HG03521 (cell line): ENCODE measurements around the gene ZIC4.

ENCODE experiments used
- ATAC-seq: cut with Tn5 transposase; IDR thresholded peaks from one replicate; pipeline ENCODE4 v1.9.1; 2021; ENCODE audit warnings: mild to moderate bottlenecking, moderate library complexity; ENCODE audit not compliant: unreplicated experiment

The ZIC4 gene

DNA sequence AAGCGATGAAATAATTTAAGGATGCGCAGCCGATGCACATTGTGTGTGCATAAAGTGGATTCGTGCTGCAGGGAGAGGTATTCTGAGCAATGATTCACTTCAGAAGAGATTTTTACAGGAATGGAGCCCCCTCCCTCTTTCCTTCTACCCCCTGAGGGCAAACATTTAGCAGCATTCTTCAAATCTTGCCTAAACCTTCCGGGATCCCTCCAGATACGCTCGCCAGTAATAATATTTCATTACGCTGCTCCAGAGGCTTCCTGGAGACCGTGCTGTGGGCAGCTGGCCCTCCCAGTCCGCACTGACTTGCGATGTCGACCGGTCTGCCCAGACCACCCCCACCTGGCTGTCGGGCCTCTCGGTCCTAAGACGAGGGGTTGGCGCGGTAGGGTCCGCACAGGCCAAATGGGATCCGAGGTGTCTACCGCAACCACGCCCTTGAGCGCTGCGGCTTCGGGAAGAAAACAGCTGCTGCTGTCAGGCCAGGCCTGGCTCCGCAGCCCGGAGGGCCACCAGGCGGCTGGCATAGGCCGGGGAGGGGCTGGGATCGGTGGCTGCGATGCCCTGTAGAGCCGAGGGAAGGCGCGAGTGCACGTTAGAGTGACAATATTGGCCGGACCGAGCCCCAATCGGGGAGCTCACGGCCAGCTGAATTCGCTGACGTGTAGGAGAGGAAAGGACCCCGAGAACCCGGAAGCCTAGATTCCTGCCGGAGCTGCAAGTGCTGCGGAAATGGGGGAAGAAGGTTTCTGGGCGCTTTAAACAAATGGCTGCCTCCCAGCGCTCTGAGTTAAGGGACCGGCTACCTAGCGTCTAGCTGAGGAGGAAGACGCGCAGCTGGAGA is 14.3 kb downstream of the ZIC4 start:
- no peak for ATAC-seq

DNA sequence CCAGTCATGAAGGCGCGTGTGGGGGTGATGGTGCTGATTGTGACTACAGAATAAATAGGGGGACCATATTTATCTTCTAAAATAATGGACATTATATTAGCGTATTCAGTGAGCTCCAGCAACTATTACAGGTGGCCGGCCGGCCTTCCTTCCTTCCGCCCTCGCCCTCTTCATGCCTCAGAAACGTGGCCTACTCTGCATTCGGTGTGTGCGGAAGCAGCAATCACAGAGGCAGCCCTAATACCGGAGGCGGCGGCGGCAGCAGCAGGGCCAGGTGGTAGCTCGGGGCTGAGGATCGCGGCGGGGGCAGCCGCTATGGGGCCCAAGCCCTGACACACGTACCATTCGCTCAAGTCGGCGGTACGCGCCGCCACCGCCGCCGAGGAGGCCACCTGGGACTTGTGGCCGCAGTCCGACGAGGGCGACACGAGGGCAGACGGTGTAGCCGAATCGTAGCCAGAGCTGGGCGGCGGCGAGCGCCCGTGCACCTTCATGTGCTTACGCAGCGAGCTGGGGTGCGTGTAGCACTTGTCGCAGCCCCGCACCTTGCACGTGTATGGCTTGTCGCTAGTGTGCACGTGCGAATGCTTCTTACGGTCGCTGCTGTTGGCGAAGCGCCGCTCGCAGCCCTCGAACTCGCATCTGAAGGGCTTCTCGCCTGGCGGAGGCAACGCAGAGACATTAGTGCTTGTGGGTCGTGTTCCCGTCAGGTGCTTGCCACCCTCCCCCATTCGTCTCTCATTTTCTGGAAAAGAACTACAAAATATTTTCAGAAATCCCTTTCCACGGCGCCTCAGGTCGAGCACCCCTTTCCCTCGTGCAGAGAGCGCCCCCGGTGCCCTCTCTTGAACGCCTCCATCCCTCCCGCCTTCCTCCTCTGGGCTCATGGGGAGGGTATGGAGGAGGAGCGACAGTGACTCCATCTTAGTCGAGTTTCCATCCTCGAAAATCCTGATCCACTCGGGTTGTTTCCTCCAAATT is 15.5 kb downstream of the ZIC4 start:
- ATAC-seq, result no peak

DNA sequence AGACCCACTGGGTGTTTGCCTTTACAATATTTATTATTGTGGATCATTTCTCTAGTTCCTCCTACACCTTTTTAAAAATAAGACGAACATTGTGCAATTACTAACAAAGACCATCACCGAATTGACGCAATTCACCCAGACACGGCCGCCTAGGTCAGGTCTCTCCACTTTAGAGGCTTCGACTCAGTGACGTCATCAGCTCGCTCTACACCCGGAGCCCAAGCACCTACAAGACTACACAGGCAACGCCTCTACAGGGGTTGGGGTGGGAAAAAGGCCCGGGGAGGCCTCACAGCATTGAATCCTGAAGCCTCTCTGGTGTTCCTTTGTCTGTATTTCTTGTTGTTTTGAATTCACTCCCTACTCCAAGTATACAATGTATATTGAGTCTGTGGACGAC is 16.6 kb downstream of the ZIC4 start:
- ATAC-seq, result no peak

DNA sequence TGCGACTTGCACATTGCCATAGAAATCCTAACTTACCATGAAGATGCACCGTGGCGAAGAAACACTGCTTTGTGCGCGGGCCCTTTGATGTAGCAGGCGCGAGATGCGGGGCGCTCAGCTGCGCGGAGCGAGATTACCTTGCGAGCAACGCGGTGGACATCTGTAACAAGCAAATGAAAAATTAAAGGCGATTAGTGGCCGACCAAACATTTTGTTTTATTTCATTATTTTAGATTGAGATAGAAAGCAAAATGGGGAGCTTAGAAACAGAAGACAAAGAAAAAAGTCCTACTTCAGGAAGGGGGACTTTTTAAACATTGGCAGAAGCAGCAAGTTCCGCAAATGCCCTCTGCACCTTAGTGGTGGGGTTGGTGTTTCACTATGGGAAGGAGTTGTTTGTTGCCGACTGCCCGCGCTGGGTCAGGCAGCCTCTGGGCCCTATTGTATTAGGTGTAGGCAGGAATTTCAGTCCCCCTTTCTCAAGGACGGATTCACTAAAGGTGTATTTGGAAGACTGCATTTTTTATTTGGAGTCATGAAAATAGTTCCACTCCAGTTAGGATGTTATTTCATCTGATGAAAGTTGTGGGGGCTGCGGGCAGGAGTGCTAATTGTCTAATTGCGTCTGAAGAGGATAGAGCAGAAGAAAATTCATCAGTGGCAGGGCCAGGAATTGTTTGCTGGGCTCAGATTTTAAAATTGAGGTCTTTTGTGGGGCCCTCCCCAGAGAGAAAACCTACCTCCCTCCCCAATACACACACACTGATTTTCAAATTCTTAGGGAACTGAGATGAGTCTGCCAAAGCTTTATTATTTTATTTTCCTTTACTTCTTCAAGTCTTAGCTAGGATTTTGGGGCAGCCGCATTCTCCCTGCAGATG is 17.4 kb downstream of the ZIC4 start:
- ATAC-seq, result no peak

DNA sequence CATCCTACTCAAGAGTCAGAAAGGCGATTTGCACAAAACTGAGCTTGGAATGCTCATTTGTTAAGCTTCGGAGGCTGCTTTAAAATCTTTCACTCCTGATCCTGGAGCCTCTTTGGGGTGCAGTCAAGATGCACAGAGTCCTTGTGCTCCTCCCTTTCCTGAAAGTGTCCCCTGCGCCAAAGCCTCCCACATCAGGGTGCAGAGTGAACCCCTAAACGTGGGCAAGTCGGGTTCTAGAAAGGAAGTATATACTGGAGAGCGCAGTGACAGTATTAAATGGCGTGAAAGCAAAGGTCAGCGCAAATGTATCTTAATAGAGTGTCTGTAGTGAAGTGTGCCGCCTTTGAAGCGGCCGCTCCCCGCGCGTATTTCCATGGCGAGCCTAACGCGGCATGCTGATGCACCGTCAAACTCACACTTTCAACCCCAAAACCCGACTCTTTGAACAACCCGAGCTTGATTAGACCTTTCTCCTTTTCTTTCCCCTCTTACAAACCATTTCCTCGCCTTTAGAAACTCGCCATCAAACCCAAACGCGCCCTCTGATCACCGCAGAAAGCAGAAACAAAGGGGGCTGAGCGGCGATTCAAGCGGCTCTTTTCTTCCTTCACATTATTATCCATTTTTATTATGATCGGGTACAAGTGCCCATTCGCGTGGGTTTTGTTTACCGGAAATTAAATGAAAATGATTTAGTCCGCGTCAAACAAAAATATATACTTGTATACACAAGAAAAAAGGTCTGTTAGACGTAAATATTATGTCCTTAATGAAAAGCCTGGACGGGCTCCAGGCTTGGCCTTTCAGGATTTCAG is 18.3 kb downstream of the ZIC4 start:
- no peak for ATAC-seq

DNA sequence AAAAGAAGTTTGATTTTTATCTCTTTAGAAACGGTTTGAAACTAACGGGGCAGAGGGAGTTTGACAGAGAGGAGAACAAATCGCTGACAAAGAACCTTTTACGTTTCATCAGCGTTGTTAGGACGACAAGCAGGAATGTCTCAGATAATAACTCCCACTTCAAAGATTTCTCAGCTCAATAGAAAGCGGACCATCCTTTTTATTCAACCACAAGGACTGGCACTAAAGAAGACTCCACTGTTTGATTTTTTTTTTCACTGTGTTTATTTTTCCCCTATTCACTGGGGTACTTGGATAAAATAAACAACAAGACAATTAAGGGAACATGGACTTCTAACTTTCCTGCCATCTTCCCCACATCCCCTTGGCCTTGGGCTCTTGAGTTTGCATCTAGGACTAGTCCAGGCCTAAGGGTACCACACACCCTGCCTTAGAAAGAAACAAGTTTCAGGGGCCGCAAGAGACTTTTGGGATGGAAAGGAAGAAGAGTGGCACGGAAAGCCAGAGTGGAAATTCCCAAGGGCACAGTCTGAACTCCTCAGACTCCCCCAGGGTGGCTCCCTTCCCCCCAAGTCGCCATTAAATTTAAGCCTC is 19.0 kb downstream of the ZIC4 start:
- ATAC-seq, result no peak

DNA sequence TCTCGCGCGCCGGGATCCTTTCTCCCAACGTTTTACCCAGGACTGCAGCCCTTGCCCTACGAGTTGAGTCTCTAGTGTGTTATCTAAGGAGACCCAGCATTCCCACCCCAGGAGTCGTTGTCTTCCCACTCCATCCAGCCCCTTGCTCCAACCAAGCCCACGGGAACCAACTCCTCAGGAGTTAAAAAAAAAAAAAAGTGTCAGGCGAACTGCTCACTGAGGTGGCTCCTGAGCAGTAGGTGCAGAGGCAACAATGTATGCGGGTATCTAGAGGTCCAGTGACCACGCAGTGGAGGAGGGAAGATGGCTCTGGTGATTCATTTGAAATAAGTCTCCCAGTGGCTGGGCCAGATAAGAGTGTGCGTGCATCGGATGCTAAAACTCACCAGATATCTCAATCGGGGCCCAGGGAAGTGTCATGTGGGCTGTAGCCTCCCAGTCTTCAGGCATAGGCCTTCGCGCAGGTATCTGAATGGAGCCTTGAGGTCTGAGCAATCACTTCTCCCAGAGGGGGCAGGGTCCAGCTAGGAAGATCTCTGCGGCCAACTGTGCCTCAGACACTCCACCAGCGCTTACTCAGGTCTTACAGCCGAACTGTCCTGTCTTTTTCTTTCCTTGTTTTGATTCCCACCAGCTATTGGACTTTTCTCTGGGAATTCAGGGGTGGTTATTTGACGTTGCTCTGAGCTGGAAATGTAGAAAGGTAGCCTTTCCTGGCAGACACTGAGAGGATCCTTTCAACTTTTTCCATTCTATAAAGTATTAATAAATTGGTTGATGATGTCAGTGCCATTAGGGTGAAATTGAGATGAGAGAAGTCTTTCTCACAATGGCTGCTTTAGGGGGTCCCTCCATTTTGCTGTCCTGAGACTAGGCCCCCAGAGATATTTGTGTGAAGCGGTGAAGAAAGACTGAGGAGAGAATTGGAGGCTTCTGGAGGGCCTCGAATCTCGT is 21.0 kb downstream of the ZIC4 start:
- ATAC-seq, result no peak

DNA sequence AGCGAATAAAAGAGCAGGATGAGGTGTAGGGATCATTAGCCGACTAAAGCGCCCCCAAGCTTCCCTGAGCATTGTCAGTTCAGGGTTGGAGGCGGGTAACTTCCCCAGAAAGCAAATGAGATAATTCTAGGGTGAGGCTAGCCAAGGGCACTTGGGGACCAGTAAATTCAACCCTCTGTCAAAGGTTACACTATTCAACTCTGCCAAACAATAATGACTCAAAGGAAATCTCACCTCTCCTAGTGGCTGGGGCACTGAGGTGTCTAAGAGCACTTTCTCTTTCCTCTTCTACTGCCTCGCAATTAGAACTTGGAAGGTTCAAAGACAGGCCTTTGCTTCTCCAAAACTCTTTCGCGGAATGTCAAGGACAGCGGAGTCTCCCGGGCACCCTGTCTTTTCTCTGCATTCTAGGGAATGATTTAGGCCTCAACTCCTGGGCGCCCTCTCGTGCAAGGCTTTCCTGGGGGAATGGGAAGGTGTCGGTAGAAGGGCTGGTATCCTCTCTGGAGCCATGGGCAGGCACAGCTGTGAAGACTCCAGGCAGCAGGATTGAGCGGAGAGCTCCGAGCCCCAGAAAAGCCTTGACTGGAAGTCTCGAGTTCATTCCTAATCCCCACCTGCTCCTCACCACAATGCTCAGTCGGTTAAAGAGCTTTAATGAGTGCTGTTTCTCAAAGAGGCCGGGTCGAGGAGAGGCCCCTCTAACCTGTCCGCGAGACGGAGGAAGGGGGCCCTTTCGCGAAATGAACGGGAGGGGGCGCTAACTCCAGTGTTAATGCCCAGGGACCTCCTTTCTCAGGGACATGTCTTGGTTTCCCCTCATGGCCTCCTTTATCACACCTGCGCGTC is 21.9 kb downstream of the ZIC4 start:
- ATAC-seq, result no peak

DNA sequence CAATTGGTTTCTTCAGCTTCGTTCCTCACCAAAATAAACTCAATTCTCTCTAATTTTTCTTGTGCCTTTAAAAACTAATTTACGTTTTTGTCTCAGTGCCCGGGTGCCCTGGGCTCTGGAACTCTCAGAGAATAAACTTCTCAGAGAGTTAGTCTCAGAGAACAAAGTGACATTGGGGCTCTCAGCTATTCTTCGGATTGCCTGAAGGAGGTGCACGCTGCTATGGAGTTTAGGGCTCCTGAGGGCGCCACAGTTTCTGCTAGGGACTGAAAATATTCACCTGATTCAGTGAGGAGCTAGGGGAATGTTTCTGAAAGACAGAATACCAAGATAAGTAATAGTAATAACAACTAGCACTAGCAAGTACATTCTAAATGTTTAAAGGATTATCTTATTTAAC is 22.7 kb downstream of the ZIC4 start:
- ATAC-seq, result no peak

DNA sequence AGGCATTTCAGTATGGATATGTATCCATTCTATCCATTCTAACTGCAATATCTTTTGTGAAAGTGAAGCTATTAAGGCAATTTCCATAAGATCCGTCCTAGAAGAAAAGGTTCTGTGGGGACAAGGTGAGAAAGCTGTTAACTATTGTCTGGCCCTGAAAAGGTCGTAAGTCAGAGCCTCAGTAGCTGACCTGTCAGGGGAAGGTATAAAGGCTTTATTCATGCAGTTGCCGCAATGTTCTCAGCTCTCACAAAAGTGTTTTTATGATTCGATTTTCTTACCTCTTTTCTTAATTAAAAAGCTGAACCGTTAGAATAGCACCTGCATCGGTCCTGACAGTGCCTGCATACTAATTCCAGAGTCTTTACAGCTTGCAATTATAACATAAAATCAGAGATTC is 24.7 kb downstream of the ZIC4 start:
- no peak for ATAC-seq

DNA sequence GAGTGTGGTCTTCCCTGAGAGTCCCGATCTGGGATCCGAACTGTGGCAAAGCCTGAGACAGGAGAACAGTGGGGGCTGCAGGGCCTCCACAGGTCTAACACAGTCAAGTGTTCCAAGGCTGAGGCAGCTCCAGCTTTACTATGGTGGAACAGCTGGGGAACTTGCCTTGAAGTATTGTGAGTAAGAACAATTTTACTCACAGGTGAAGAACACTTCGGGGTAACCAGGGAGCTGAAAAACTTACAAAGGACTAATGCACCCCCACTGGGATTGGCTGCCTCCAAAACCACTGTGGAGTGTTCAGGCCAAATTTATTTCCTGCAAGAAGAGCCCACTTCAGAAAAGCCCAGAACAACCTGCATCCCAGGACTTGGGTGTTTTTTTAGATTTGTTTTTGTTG is 25.4 kb downstream of the ZIC4 start:
- no peak for ATAC-seq

DNA sequence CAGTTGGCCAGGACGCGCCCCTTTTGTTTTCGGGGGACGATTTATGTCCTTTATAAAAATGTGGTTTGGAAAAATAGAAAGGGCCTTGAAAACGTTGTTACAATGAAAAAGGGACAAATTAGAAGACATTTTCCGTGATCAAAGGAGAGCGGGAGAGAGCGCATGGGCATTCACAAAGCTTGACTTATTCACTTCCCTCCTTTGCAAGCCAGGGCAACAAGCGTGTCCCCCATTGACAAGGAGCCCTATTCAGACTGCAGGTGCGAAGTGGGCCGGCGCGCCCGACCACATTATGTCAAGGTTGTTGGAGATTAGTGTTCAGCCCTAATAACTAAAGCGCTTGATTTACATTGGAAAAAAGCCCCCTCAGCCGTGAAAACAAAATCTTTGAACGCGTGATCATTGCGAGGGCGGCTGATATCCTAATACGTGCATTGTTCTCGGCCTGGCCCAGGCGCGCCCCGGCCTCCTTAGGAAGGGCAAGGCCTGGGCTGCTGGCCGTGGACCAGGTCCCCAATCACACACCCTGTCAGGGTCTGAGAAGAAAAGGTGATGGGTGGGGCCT is 25.9 kb downstream of the ZIC4 start:
- ATAC-seq, result no peak

DNA sequence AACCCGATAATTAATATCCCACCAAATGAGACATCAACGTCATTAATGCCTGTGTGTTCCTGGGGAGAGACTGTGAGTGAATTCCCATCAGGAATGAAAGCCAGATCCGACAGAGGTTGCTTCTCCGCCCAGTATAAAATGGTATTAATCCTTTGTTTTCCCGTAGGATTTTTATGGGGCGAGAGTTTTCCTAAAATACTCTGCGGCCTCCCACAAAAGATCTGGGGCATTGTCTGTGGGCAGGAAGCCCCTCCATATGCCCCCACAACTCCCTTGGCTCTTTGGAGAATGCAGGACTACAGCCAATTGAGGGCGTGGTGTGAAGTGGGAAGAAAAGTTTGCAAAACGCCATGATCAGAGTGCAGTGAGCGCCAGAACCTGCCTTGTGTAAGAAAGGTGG is 26.7 kb downstream of the ZIC4 start:
- no peak for ATAC-seq

DNA sequence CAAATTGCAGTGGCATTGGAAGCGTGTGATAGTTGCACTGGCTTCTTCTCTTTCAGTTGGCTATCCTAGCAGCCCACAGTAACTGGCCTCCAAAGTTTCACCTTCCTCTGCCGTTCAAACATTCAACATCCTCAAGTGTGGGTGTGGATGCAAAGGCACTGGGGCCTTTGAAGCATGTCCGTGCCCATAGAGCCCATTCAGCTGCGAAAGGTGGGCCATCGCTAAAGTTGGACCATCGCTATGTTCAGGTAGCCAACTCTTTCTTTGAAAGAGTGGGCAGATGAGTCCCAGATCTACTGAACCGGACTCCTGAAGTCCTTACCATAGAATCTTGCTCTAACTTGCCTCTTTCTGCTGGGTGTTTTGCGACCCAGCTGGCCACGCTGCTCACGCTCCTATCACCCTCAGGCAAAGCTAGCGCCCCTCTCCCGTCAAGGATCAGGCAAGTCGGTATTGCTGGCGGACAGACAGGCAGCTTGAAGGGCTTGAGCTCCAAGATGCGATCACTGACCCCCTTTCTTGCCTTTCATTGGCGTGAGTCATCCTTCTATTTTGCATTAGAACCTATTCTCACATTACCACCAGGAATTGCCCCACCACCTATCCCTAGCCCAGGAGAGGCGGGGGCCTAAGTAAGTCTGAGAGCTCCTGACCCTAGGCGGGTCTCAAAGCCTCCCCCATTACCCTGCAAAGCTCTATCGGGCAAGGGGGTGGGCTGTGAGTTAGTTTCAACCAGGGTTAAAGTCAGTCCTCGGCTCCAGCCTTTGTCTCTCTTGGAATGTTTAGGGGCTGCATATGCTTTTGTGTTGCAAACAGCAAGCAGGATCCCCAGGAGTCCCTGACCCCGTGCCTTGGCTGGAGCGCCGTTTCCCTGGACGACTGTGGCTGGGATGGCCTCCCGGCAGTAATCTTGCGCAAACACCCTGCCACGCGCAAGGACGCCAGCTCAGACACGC is 28.7 kb downstream of the ZIC4 start:
- no peak for ATAC-seq

DNA sequence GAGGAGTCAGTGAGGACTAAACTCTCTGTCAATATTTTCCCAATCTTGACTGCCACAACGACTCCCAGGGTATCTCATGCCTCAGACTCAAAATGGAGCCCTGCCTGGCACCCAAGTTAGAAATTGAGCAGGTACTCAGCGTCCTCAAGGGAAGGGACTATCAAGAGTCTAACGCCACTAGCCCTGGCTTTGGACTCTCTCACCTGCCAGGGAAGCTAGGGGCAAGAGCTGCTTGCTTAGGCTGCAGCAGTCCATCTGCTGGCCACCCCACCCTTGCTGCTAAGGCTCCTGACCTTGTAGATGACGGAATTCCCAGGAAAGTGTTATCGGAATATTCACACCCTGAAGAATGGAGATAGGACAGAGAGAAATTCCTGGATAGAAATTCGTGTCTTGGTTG is 33.0 kb downstream of the ZIC4 start:
- ATAC-seq, result no peak

DNA sequence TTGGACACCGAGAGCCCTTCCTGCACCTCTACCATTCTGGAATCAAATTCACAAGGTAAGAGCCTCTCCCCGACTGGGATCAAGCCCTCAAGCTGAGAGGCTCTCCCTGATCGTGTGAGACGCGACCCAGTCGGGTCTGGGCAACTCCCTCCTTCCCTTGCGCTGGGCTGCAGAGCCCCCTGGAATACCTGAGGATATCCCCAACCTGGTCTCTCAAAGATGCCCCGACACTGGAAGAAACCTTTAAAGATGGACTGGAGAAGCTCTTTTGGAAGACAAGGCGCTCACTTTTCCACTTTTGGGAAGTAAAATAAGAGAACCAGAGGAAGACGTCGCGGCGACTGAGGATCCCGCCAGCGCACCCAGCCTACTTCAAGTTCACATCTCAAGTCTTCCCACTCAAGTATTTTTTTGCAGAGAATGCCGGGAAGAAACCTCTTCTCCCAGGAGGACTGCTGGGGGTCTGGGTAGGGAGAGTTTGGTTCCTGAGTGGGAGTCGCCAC is 33.8 kb downstream of the ZIC4 start:
- ATAC-seq, result no peak
